ES-I3 (cell line): ENCODE measurements around the gene STUB1.
A peak's percentile ranks its signal among the peaks of the same experiment; 100 is the strongest.

Experiments used
- H3K36me3 ChIP-seq: 2 replicates; pipeline ENCODE4 v1.6.1; 2013; ENCODE audit warnings: mild to moderate bottlenecking, low read length, control low read depth, moderate library complexity; ENCODE audit not compliant: insufficient read depth
- H3K4me1 ChIP-seq: 2 replicates; pipeline ENCODE4 v1.6.1; 2013; ENCODE audit warnings: mild to moderate bottlenecking, control low read depth, low read length; ENCODE audit not compliant: insufficient read depth
- H3K9ac ChIP-seq: 2 replicates; pipeline ENCODE4 v1.6.1; 2013; ENCODE audit warnings: low read depth, mild to moderate bottlenecking, low read length, moderate library complexity
- H3K9me3 ChIP-seq: 2 replicates; pipeline ENCODE4 v1.6.1; 2013; ENCODE audit warnings: mild to moderate bottlenecking, low read length, moderate library complexity; ENCODE audit not compliant: control insufficient read depth, insufficient read depth

Gene STUB1

GRCh38 chr16:728131-728889 lies 48.1 kb downstream of the STUB1 start:
- Histone ChIP-seq H3K9me3 (no peaks in the 10 kb centered on the region), H3K9ac (peak overlapping the region; percentile 77), H3K36me3 (no peaks in the 10 kb centered on the region), H3K4me1 (no peaks in the 10 kb centered on the region; the same call in 1 of the 2 replicates)

DNA sequence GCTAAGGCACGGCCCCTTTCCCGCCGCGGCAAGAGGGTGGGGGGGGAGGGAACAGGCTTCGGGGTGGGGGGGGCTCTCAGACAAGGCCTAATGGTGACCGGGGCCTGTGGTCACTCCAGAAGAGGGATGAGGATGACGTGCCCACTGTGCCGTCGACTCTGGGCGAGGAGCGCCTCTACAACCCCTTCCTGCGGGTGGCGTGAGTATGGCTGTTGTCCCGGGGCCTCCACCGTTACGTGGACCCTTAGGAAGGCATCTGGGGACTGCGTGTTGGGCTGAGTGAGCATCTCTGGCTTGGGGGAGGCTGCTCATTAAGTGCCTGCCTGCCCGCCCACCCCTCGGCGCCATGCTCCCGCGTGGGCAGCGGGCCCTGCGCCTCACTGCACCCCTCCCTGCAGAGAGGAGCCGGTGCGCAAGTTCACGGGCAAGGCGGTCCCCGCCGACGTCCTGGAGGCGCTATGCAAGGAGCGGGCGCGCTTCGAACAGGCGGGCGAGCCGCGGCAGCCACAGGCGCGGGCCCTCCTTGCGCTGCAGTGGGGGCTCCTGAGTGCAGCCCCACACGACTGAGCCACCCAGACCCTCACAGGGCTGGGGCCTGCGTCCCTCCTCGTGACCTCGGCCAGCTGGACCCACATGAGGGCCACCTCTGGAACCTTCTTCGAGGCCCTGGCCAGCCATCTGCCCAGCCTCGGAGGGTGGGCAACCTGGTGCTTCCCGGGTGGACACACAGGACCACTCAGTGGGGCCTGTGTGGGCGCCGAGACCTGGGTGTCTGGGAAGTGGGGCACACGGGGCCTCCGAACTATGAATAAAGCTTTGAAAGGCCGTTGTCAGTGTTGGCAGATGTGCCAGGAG lies 48.9 kb downstream of the STUB1 start:
- H3K4me1 ChIP-seq, result no peaks in the 10 kb centered on the region; the same call in 1 of the 2 replicates
- no peaks in the 10 kb centered on the region for H3K36me3 ChIP-seq
- H3K9ac ChIP-seq, result peak overlapping the region; percentile 77; the same call in 1 of the 2 replicates
- H3K9me3 ChIP-seq, result no peaks in the 10 kb centered on the region

- Histone ChIP-seq H3K36me3 (no peaks in the 10 kb centered on the region), H3K4me1 (no peaks in the 10 kb centered on the region; the same call in 1 of the 2 replicates)
Observed at GRCh38 chr16:729768-730665, 49.8 kb downstream of the STUB1 start.

GRCh38 chr16:730666-731509 lies 50.7 kb downstream of the STUB1 start:
- Histone ChIP-seq H3K36me3 (no peaks in the 10 kb centered on the region), H3K9ac (no peak overlapping the region), H3K4me1 (no peaks in the 10 kb centered on the region; the same call in 1 of the 2 replicates), H3K9me3 (no peaks in the 10 kb centered on the region)

More at GRCh38 chr16:729768-730665, 49.8 kb downstream of the STUB1 start:
- H3K9ac ChIP-seq, result no peak overlapping the region
- no peaks in the 10 kb centered on the region for H3K9me3 ChIP-seq

DNA sequence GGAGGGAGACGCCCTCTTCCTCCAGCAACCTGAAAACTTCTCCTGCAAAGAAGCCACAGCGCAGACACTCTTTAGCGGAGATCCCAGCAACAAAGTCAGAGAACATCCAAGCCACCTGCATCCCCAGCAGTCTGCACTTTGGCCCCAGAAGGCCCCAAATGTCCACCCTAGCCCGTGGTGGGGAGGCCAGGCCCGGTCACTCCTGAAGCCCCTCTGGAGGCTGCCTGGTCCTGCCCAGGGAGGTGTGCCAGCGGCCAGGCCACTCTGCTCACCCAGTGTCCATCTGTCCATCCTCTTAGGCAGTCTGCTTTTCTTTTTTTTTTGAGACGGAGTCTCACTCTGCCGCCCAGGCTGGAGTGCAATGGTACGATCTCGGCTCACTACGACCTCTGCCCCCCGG lies 52.1 kb downstream of the STUB1 start:
- Histone ChIP-seq H3K4me1 (0 out of 2 replicates have a peak, but pooled peaks cover 2% of the 10 kb centered on the region), H3K9me3 (no peaks in the 10 kb centered on the region), H3K36me3 (peaks cover 5% of the 10 kb centered on the region; the same call in 1 of the 2 replicates), H3K9ac (no peak overlapping the region)
